HEK293 (cell line): ENCODE data around the gene THAP4.

ENCODE experiments used
- CTCF ChIA-PET: fragments of 350-600 bp; formaldehyde crosslinking; extraction: SDS; loops from one replicate; lab custom pipeline; 2021; ENCODE audit warnings: antibody characterized with exemption; lab: Yijun Ruan, JAX
- POLR2A ChIA-PET: fragments of 300-600 bp; formaldehyde crosslinking; extraction: SDS; loops from one replicate; lab custom pipeline; 2020; ENCODE audit warnings: antibody characterized with exemption, inconsistent platforms; lab: Yijun Ruan, JAX
- H3K27ac ChIP-seq: fragments of 200-500 bp; sonication (Bioruptor generic); 2 replicates; pipeline ENCODE4 v1.5.1; 2014; ENCODE audit warnings: low read depth, low read length, control low read depth, inconsistent platforms; ENCODE audit errors: extremely low read depth
- H3K36me3 ChIP-seq, 2 experiments: fragments of 200-500 bp in 1 of 2; sonication (Bioruptor generic) in 1 of 2; 1 replicate in 1 of 2; 2 replicates in 1 of 2; pipeline ENCODE4 v1.5.1; 2014 to 2017; ENCODE audit warnings: inconsistent platforms in 2 of 2, low read length in 2 of 2; ENCODE audit not compliant: control insufficient read depth in 2 of 2, insufficient read depth in 1 of 2
- H3K4me1 ChIP-seq: fragments of 200-500 bp; sonication (Bioruptor generic); 2 replicates; pipeline ENCODE4 v1.5.1; 2014; ENCODE audit warnings: mild to moderate bottlenecking, low read length, inconsistent platforms; ENCODE audit not compliant: control insufficient read depth, insufficient read depth
- H3K4me3 ChIP-seq: 2 replicates; pipeline ENCODE4 v1.5.1; 2011; ENCODE audit warnings: low read depth, mild to moderate bottlenecking, control low read depth, low read length, moderate library complexity
- H3K9me3 ChIP-seq: fragments of 200-500 bp; sonication (Bioruptor generic); 2 replicates; pipeline ENCODE4 v1.5.1; 2014; ENCODE audit warnings: low read depth, low read length, inconsistent platforms; ENCODE audit not compliant: control insufficient read depth, insufficient read depth
- AEBP2 ChIP-seq: fragments of 450-650 bp; formaldehyde crosslinking; IDR thresholded peaks from 2 replicates; pipeline ENCODE4 v1.5.1; 2016; ENCODE audit warnings: missing biosample characterization, missing genetic modification characterization, borderline replicate concordance
- GFI1B ChIP-seq: fragments of 450-650 bp; formaldehyde crosslinking; IDR thresholded peaks from 2 replicates; pipeline ENCODE4 v1.5.1; 2016; ENCODE audit warnings: missing biosample characterization, missing genetic modification characterization
- GLI2 ChIP-seq: fragments of 450-650 bp; formaldehyde crosslinking; IDR thresholded peaks from 2 replicates; pipeline ENCODE4; 2017; ENCODE audit warnings: missing biosample characterization, missing genetic modification characterization, low read depth, borderline replicate concordance
- GLI4 ChIP-seq: fragments of 450-650 bp; formaldehyde crosslinking; IDR thresholded peaks from 2 replicates; pipeline ENCODE4 v1.5.1; 2016; ENCODE audit warnings: missing biosample characterization, missing genetic modification characterization
- HIC1 ChIP-seq: fragments of 450-650 bp; formaldehyde crosslinking; IDR thresholded peaks from 2 replicates; pipeline ENCODE4 v1.5.1; 2016; ENCODE audit warnings: missing biosample characterization, missing genetic modification characterization
- KLF10 ChIP-seq: fragments of 450-650 bp; IDR thresholded peaks from 2 replicates; pipeline ENCODE4 v1.5.1; 2018; ENCODE audit warnings: missing biosample characterization, mild to moderate bottlenecking, missing genetic modification characterization
- SCRT1 ChIP-seq: fragments of 450-650 bp; formaldehyde crosslinking; IDR thresholded peaks from 2 replicates; pipeline ENCODE4 v1.5.1; 2016; ENCODE audit warnings: missing biosample characterization, missing genetic modification characterization, borderline replicate concordance
- SP2 ChIP-seq: fragments of 450-650 bp; formaldehyde crosslinking; IDR thresholded peaks from 2 replicates; pipeline ENCODE4 v1.5.1; 2016; ENCODE audit warnings: missing biosample characterization, missing genetic modification characterization
- ZBTB17 ChIP-seq: fragments of 450-650 bp; formaldehyde crosslinking; IDR thresholded peaks from 2 replicates; pipeline ENCODE4 v1.5.1; 2016; ENCODE audit warnings: missing biosample characterization, missing genetic modification characterization
- ZBTB44 ChIP-seq: fragments of 450-650 bp; IDR thresholded peaks from 2 replicates; pipeline ENCODE4 v1.5.1; 2018; ENCODE audit warnings: missing biosample characterization, mild to moderate bottlenecking, missing genetic modification characterization
- ZEB2 ChIP-seq: fragments of 450-650 bp; formaldehyde crosslinking; IDR thresholded peaks from 2 replicates; pipeline ENCODE4 v1.5.1; 2016; ENCODE audit warnings: missing biosample characterization, missing genetic modification characterization
- ZNF112 ChIP-seq: fragments of 450-650 bp; formaldehyde crosslinking; IDR thresholded peaks from 2 replicates; pipeline ENCODE4 v1.5.0; 2017; ENCODE audit warnings: missing biosample characterization, missing genetic modification characterization
- ZNF138 ChIP-seq: fragments of 450-650 bp; formaldehyde crosslinking; IDR thresholded peaks from 2 replicates; pipeline ENCODE4 v1.5.1; 2016; ENCODE audit warnings: missing biosample characterization, missing genetic modification characterization, borderline replicate concordance
- ZNF169 ChIP-seq: fragments of 450-650 bp; formaldehyde crosslinking; IDR thresholded peaks from 2 replicates; pipeline ENCODE4 v1.5.1; 2016; ENCODE audit warnings: missing biosample characterization, missing genetic modification characterization
- ZNF23 ChIP-seq: fragments of 450-650 bp; formaldehyde crosslinking; IDR thresholded peaks from 2 replicates; pipeline ENCODE4 v1.5.1; 2016; ENCODE audit warnings: missing biosample characterization, missing genetic modification characterization, borderline replicate concordance
- ZNF280C ChIP-seq: fragments of 450-650 bp; formaldehyde crosslinking; IDR thresholded peaks from 2 replicates; pipeline ENCODE4 v1.5.1; 2016; ENCODE audit warnings: missing biosample characterization, missing genetic modification characterization
- ZNF350 ChIP-seq: fragments of 450-650 bp; formaldehyde crosslinking; IDR thresholded peaks from 2 replicates; pipeline ENCODE4 v1.5.0; 2017; ENCODE audit warnings: missing biosample characterization, mild to moderate bottlenecking, missing genetic modification characterization
- ZNF416 ChIP-seq: fragments of 450-650 bp; formaldehyde crosslinking; IDR thresholded peaks from 2 replicates; pipeline ENCODE4 v1.5.1; 2016; ENCODE audit warnings: missing biosample characterization, missing genetic modification characterization
- ZNF510 ChIP-seq: fragments of 450-650 bp; formaldehyde crosslinking; IDR thresholded peaks from 2 replicates; pipeline ENCODE4 v1.5.1; 2018; ENCODE audit warnings: mild to moderate bottlenecking, missing genetic modification characterization, missing biosample characterization; ENCODE audit not compliant: insufficient replicate concordance
- ZNF530 ChIP-seq: fragments of 450-650 bp; formaldehyde crosslinking; IDR thresholded peaks from 2 replicates; pipeline ENCODE4 v1.5.1; 2016; ENCODE audit warnings: low read depth, missing biosample characterization, missing genetic modification characterization
- ZNF558 ChIP-seq: fragments of 450-650 bp; formaldehyde crosslinking; IDR thresholded peaks from 2 replicates; pipeline ENCODE4 v1.5.1; 2016; ENCODE audit warnings: missing biosample characterization, missing genetic modification characterization
- ZNF560 ChIP-seq: fragments of 450-650 bp; formaldehyde crosslinking; IDR thresholded peaks from 2 replicates; pipeline ENCODE4 v1.5.1; 2017; ENCODE audit warnings: missing biosample characterization, missing genetic modification characterization, borderline replicate concordance
- ZNF561 ChIP-seq: fragments of 450-650 bp; IDR thresholded peaks from 2 replicates; pipeline ENCODE4 v1.5.1; 2018; ENCODE audit warnings: missing biosample characterization, missing genetic modification characterization, borderline replicate concordance
- ZNF621 ChIP-seq: fragments of 450-650 bp; formaldehyde crosslinking; IDR thresholded peaks from 2 replicates; pipeline ENCODE4 v1.5.1; 2017; ENCODE audit warnings: missing biosample characterization, missing genetic modification characterization
- ZNF626 ChIP-seq: fragments of 450-650 bp; sonication (Bioruptor Pico); formaldehyde crosslinking; IDR thresholded peaks from 2 replicates; pipeline ENCODE4 v1.5.1; 2018; ENCODE audit warnings: missing biosample characterization, missing genetic modification characterization, inconsistent platforms
- ZNF645 ChIP-seq: fragments of 450-650 bp; formaldehyde crosslinking; IDR thresholded peaks from 2 replicates; pipeline ENCODE4; 2016; ENCODE audit warnings: missing biosample characterization, missing genetic modification characterization
- ZNF707 ChIP-seq: fragments of 450-650 bp; formaldehyde crosslinking; IDR thresholded peaks from 2 replicates; pipeline ENCODE4 v1.5.1; 2016; ENCODE audit warnings: missing biosample characterization, missing genetic modification characterization
- ZNF768 ChIP-seq: fragments of 450-650 bp; formaldehyde crosslinking; IDR thresholded peaks from 2 replicates; pipeline ENCODE4 v1.5.1; 2018; ENCODE audit warnings: missing biosample characterization, mild to moderate bottlenecking, missing genetic modification characterization

THAP4 gene

GRCh38 chr2:241617431-241618154 is 19.4 kb downstream of the THAP4 start:
- no peak overlapping the region for H3K27ac ChIP-seq
- ChIA-PET CTCF (interaction anchor here (0.7 kb wide), 1 partner anchor 289 kb away, joined by 3 read pairs; no protein-coding TSS in a partner anchor), POLR2A (interaction anchor here (0.5 kb wide), 1 partner anchor 227 kb away, joined by 6 read pairs; no protein-coding TSS in a partner anchor)
- no peaks in the 10 kb centered on the region for H3K9me3 ChIP-seq
- peaks cover 4% of the 10 kb centered on the region for H3K4me1 ChIP-seq
- H3K36me3 ChIP-seq: peaks cover 8 to 23% of the 10 kb centered on the region in 2 experiments; a peak in 2 of 3 replicates
- H3K4me3 ChIP-seq: no peak overlapping the region
- TF ChIP-seq ZNF560 (tag by site-specific recombination) (no peak), ZBTB44 (tag by site-specific recombination) (no peak), ZNF112 (tag by site-specific recombination) (no peak), AEBP2 (tag by site-specific recombination) (no peak), HIC1 (tag by site-specific recombination) (no peak), ZNF768 (no peak), ZNF645 (tag by site-specific recombination) (no peak), GLI2 (no peak), ZNF416 (tag by site-specific recombination) (no peak), GLI4 (no peak), ZNF707 (tag by site-specific recombination) (no peak), ZBTB17 (peak; percentile 45; the same call in 1 of the 2 replicates), KLF10 (tag by site-specific recombination) (no peak), ZNF558 (no peak), ZNF169 (no peak), ZNF510 (tag by site-specific recombination) (no peak), ZNF138 (tag by site-specific recombination) (no peak), ZNF350 (no peak), ZNF530 (tag by site-specific recombination) (no peak), ZNF23 (tag by site-specific recombination) (no peak), GFI1B (tag by site-specific recombination) (no peak), ZNF626 (tag by site-specific recombination) (no peak), SP2 (tag by site-specific recombination) (0 out of 2 replicates have a peak, but pooled peaks have one; percentile 9), ZNF561 (tag by site-specific recombination) (no peak), ZEB2 (tag by site-specific recombination) (no peak), SCRT1 (tag by site-specific recombination) (no peak), ZNF621 (tag by site-specific recombination) (no peak), ZNF280C (tag by site-specific recombination) (no peak)
